GM12891 (cell line): Measurements from ENCODE around the gene GHRHR.

Source experiments
- POLR2A ChIP-seq: IDR thresholded peaks from 2 replicates; pipeline ENCODE4 v1.6.1; 2011; ENCODE audit warnings: low read depth, low read length, control low read depth
- POLR2AphosphoS5 ChIP-seq: IDR thresholded peaks from 2 replicates; pipeline ENCODE4 v1.6.1; 2011; ENCODE audit warnings: low read depth, low read length, control low read depth

DNA sequence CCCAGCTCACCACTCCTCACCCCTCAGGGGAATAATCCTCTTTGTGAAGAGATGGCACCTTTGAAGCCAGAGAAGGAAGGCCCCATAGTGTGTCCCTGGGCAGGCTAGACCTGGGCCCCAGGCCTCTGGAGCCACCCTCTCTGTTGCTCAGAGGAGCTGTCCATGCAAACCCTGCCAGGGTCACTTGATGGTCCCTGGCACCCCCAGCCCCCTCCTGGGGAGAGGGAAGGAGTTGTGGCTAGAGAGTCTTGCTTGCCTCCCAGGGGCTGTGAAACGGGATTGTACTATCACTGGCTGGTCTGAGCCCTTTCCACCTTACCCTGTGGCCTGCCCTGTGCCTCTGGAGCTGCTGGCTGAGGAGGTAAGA lies 5.8 kb downstream of the GHRHR start:
- no peak for TF ChIP-seq POLR2AphosphoS5
- TF ChIP-seq POLR2A, result no peak
